Middle frontal gyrus (tissue), 1 donor: ENCODE measurements around the gene SLC25A19.
"Not testable (repeated sequence)": the region's sequence is repeated elsewhere in the genome, so short reads cannot be mapped to it uniquely, and the experiment has no call there.

Experiments used
- DNase-seq: peaks from one replicate; pipeline ENCODE4 v3.0.0-alpha.2; 2015; ENCODE audit warnings: low spot score; ENCODE audit errors: extremely low spot score

The SLC25A19 gene

GRCh38 chr17:75267411-75268232, 21.6 kb downstream of the SLC25A19 start:
- no peak for DNase-seq

- no peak for DNase-seq
Measured at GRCh38 chr17:75267153-75267410, 22.2 kb downstream of the SLC25A19 start.

GRCh38 chr17:75266316-75267152, 22.7 kb downstream of the SLC25A19 start:
- no peak for DNase-seq

- no peak for DNase-seq
Measured at GRCh38 chr17:75265614-75266315, 23.5 kb downstream of the SLC25A19 start.

- no peak for DNase-seq
Measured at GRCh38 chr17:75263055-75263454, 26.2 kb downstream of the SLC25A19 start.

- no peak for DNase-seq
Measured at GRCh38 chr17:75262112-75262606, 27.1 kb downstream of the SLC25A19 start.

GRCh38 chr17:75261336-75262111, 27.7 kb downstream of the SLC25A19 start, which contains the start of the genes GGA3 and MRPS7:
Gene GGA3 (minus strand): TSS chr17:75261606. CDS start chr17:75261587, 19 bp downstream.
Gene MRPS7 (plus strand): TSS chr17:75261879. CDS start chr17:75261901, 22 bp downstream.
- peak; percentile 87 for DNase-seq

GRCh38 chr17:75260641-75261335, 28.4 kb downstream of the SLC25A19 start:
- no peak for DNase-seq

- not testable (repeated sequence) for DNase-seq
Measured at GRCh38 chr17:75257228-75257627, 32.0 kb downstream of the SLC25A19 start.

- not testable (repeated sequence) for DNase-seq
Measured at GRCh38 chr17:75255954-75256698, 33.1 kb downstream of the SLC25A19 start.

GRCh38 chr17:75252039-75252816, 37.0 kb downstream of the SLC25A19 start:
- DNase-seq: no peak

GRCh38 chr17:75250009-75250471, 39.2 kb downstream of the SLC25A19 start:
- DNase-seq: no peak

- no peak for DNase-seq
Measured at GRCh38 chr17:75249564-75249963, 39.7 kb downstream of the SLC25A19 start.

GRCh38 chr17:75246404-75246803, 42.8 kb downstream of the SLC25A19 start:
- no peak for DNase-seq

- no peak for DNase-seq
Measured at GRCh38 chr17:75245011-75245410, 44.2 kb downstream of the SLC25A19 start.

GRCh38 chr17:75244133-75244866, 44.9 kb downstream of the SLC25A19 start:
- DNase-seq: no peak

GRCh38 chr17:75242461-75243042, 46.7 kb downstream of the SLC25A19 start:
- no peak for DNase-seq
